Effector CD8-positive, alpha-beta T cell (primary cell): Measurements from ENCODE around the gene TBCA.

Experiments
- DNase-seq: peaks from one replicate; lab custom pipeline; 2025; lab: John Stamatoyannopoulos, UW
- total RNA-seq, 4 experiments: gene quantifications; one replicate each; lab custom pipeline; 2026; lab: John Stamatoyannopoulos, UW

TBCA gene
- total RNA-seq: 44.0 to 59.5 (median 47.4) reads per million in 4 experiments

GRCh38 chr5:77775790-77776553 lies at the start of gene TBCA:
TSS of gene TBCA (minus strand) at chr5:77776339. CDS start at chr5:77776257, 82 bp downstream.
- DNase-seq: peak; percentile 88

DNA sequence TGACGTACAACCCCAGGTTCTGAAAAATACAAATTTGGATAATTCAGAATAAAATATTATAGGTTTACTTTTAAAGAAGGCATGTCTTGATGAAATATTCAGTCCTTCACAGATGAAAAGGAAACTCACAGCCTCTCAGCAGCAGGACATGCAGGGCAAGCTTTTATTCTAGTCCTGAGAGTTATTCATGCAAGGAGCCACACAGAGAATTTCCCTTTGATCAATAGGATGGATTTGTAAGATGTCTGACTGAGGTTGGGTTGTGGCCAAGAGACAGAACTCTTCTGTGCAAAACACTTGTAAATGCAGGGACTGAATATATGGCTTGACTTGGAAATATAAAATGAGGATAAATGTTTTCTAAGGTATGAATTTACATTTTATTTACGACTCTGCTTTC lies 48.8 kb upstream of the TBCA start:
- no peak for DNase-seq

GRCh38 chr5:77816686-77817085 lies 40.5 kb upstream of the TBCA start:
- DNase-seq: no peak

DNA sequence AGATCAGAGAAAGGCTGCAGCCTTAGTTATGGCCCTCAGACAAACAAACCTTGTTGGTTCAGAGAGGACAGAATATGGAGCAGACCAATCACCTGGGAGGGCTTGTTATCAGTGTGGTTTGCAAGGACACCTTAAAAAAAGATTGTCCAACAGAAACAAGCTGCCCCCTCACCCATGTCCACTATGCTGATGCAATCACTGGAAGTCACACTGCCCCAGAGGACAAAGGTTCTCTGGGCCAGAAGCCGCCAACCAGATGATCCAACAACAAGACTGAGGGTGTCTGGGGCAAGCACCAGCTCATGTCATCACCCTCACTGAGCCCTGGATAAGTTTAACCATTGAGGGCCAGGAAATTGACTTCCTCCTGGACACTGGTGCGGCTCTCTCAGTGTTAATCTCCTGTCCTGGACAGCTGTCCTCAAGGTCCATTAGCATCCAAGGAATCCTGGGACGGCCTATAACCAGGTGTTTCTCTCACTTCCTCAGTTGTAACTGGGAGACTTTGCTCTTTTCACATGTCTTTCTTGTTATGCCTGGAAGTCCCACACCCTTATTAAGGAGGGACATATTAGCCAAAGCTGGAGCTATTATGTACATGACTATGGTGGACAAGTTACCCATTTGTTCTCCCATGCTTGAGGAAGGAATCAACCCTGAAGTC lies 36.9 kb upstream of the TBCA start:
- no peak for DNase-seq

GRCh38 chr5:77806213-77806843 lies 30.2 kb upstream of the TBCA start:
- DNase-seq: no peak

DNA sequence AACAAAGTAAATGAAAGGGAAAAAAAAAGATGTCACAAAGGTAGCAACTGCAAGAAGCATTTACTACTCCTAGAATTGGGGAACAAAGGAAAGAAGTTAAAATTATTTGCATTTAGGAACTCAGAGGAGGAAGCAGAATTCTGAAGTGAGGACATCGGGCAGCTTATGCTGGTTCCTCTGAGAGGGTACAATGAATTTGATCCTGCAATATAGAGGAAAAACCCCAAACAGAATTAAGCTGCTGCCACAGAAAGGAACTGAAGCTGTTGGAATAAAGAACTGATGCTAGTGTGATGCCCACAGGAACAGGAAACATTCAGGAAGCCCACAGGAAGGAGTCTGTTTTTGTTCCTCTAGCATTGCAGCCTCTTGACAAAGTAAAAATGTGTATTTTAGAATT lies 22.3 kb upstream of the TBCA start:
- no peak for DNase-seq

DNA sequence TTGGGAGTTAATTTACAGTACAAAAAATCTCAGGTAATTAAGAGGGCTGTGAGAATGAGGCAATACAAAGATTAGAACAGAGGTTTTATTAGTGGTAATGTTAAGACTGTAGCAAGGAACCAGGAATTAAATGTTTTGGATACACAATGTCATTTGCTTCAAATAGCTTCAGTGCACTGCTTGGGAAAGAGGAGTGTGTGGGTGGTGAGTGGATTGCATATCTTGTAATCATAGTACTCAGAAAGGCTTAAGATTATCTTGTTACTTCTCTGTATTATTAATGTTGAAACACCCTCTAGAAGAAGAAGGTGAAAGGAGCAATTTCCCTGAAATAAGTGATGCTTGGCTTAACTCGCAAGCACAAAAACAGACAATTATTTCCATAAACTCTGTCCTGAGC lies 21.0 kb upstream of the TBCA start:
- DNase-seq: no peak

GRCh38 chr5:77795846-77796245 lies 19.7 kb upstream of the TBCA start:
- no peak for DNase-seq

DNA sequence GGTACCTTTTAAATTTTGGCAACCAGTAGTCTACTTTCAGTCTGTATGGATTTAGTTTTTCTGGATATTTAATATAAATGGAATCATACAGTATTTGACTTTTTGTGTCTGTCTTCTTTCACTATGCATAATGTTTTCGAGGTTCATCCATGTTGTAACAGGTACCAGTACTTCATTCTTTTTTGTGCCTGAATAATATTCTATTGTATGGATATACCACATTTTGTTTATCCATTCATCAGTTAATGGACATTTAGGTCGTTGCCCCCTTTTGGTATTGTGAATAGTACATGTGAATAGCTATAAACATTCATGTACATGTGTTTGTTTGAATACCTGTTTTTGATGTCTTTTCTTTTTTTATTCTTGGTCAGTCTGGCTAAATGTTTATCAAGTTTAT lies 19.1 kb upstream of the TBCA start:
- no peak for DNase-seq

GRCh38 chr5:77791926-77792325 lies 15.8 kb upstream of the TBCA start:
- DNase-seq: no peak

- DNase-seq: no peak
These were observed 15.2 kb upstream of the TBCA start for GRCh38 chr5:77791356-77791755.

DNA sequence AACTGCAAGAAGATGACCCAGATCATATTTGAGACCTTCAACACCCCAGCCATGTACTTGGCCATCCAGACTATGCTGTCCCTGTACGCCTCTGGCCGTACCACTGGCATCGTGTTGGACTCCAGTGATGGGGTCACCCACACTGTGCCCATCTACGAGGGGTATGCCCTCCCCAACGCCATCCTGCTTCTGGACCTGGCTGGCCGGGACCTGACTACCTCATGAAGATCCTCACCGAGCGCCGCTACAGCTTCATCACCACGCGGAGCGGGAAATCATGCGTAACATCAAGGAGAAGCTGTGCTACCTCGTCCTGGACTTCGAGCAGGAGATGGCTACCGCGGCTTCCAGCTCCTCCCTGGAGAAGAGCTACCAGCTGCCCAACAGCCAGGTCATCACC lies 9.1 kb upstream of the TBCA start:
- no peak for DNase-seq

GRCh38 chr5:77784735-77785134 lies 8.6 kb upstream of the TBCA start:
- DNase-seq: no peak

- DNase-seq: no peak
These were observed 4.9 kb upstream of the TBCA start for GRCh38 chr5:77781076-77781475.

DNA sequence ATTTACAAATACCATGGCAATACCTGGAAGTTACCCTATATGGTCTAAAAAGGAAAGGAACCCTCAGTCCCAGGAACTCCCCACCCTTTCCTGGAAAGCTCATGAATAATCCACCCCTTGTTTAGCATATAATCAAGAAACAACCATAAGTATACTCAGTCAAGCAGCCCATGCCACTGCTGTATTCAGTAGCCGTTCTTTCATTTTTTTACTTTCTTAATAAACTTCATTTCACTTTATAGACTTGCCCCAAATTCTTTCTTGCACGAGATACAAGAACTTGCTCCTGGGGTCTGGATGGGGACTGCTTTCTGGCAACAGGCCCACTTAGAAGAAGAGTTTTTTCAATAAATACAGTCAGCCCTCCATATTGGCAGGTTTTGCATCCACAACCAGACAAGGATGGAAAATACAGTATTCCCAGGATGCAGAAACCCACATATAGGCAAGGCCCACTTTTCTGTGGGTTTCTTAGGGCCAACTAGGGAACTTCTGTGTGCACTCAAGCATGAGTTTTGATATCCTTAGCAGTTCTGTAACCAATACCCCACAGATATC lies 2.8 kb upstream of the TBCA start:
- no peak for DNase-seq

DNA sequence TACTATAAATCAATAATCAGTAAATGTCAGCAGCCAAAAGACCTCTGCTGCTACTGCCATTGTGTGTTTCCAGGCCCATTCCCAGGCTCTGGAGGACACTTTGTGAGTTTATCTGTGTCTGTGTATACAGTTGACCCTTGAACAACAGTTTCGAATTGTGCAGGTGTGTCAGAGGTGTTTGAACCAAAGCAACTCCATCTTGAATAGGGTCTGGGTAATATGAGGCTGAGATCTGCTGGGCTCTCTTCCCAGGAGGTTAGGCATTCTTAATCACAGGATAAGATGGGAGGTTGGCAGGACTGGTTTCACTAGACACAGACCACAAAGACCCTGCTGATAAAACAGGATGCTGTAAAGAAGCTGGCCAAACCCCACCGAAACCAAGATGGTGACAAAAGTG lies 2.3 kb upstream of the TBCA start:
- DNase-seq: no peak

DNA sequence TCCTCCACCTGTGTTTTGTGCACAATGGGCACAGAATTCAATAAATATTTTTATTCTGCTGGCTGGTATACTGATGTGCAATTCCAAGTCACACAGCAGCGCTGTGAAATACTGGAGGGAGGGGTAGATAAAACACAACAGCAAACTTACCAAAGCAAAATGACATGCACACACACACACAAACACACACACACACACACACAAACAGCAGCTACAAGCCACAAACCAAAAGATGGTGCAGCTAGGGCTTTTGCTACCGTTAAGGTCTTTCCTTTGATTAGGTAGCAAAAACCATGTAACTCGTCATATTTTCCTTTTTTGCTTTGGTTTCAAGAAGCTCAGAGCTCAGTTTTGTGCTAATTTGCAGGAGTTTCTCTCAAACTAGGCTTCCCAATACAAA lies 1.8 kb upstream of the TBCA start:
- no peak for DNase-seq

- DNase-seq: no peak
These were observed 1.2 kb upstream of the TBCA start for GRCh38 chr5:77777281-77777892.

DNA sequence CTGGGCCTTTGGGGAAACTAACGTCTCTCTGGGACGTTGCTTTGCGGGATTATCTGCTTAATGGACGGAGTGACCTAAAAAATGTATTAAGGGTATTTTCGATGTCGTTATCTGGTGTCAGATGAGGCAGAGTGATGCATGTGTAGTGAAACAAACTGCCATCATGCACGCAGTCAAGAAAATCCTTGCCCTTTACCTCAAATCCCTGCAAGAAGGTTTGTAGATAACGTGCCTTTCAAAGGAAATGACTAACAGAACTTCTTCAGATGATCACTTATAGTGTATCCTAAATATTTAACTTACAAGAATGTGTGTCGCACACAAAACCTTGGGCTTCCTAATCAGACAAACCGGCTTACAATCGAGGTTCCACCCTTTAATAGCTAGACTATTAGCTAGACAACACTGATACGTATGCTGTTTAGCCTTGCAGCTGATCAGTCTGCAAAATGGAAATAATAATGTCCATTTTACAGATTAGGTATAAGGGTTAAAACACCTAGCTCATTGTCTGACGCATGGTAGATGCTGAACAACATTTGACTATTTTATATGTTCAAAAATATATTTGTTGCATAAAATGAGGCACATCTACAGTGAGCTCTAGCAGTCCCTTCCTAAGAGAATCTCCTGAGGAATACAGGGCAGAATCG lies 541 bp upstream of the TBCA start:
- DNase-seq: no peak

DNA sequence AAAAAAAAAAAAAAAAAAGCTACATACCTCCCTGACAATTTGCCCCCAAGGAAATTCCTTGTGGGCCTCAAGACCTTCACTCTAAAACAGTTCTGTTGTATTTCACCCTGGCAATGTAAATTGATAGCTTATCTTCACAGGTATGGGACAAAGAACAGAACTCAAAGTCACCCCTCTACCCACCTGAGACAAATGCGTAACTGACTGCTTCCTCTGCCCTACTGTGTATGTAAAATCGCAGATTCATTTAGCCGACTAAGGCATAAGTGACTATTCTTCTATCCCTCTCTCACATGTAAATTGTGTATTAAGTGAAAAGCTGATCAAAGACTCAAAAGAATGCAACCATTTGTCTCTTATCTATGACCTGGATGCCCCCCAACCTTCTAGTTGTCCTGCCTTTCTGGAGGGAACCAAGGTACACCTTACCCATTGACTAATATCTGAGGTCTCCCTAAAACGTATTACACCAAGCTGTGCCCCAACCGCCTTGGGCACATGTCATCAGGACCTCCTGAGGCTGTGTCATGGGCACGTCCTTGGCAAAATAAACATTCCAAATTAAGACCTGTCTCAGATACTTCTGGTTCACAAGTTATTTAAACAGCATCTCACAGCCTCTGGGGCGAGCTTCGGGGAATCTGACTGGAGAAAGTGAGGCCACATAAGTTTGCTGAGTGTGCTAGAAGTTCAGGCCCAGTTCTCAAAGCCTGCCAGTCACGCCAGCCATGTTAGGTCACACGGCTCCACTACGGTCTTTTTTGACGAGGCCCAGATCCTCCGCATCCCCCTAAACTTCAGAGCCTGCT lies 954 bp downstream of the TBCA start:
- peak; percentile 53 for DNase-seq

- DNase-seq: no peak
These were observed 2.3 kb downstream of the TBCA start for GRCh38 chr5:77773734-77774280.
